Stimulated activated naive CD8-positive, alpha-beta T cell treated with anti-CD3 and anti-CD28 coated beads, Interleukin-15, Interleukin-2, amounts not matched to agents 100 ng/mL and 50 ng/mL, for 24 hours (primary cell): ENCODE results near the gene IGLON5.

Source experiments
- H3K27ac Mint-ChIP-seq: one replicate; pipeline ENCODE4 v1.8.0; 2021; ENCODE audit warnings: mild to moderate bottlenecking, mixed read lengths
- H3K27me3 Mint-ChIP-seq: one replicate; pipeline ENCODE4 v1.8.0; 2021; ENCODE audit warnings: mixed read lengths
- H3K36me3 Mint-ChIP-seq: one replicate; pipeline ENCODE4 v1.8.0; 2021; ENCODE audit warnings: low read depth, mixed read lengths
- H3K4me1 Mint-ChIP-seq: one replicate; pipeline ENCODE4 v1.8.0; 2021; ENCODE audit warnings: low read depth, mixed read lengths
- H3K4me3 Mint-ChIP-seq: one replicate; pipeline ENCODE4 v1.8.0; 2021; ENCODE audit warnings: mild to moderate bottlenecking, mixed read lengths
- H3K9me3 Mint-ChIP-seq: one replicate; pipeline ENCODE4 v1.8.0; 2021; ENCODE audit warnings: mixed read lengths

Gene IGLON5

DNA sequence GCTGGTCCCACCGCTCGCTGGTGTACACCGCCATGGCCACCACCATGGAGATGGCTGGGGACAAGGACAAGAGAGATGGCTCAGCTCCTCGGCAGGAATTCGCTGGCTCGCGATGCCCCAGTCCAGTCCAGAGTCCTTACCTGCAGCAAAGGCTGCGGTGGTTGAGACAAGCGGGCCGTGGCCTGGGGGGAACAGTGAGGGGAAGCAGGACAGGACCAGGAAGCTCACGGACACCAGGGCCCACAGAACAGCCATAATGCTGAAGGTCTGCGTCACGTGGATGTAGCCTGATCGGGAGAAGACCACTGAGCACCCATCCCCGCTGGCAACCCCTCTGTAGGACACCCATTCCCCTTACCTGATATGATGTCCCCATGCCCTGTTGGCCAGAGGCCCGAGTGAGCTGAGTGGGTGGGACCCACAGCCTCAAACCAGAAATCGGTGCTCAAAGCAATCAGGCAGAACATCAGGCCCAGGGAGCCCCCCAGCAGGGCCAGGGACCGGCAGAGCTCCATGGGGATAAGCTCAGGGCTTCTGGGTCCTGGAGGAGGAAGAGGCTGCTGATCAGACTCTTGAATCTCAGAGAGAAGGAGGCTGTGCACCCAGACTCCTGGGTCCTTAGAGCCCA, 60.7 kb downstream of the IGLON5 start:
- peaks cover 27% of the 10 kb centered on the region for H3K36me3 Mint-ChIP-seq
- no peaks in the 10 kb centered on the region for H3K9me3 Mint-ChIP-seq
- H3K4me1 Mint-ChIP-seq = peaks cover 80% of the 10 kb centered on the region
- no peaks in the 10 kb centered on the region for H3K27me3 Mint-ChIP-seq
- H3K27ac Mint-ChIP-seq = peak overlapping the region; percentile 94
- H3K4me3 Mint-ChIP-seq = peak overlapping the region; percentile 94

- H3K4me3 Mint-ChIP-seq = peak within 1 kb of the TSS; percentile 94
- H3K9me3 Mint-ChIP-seq = no peaks in the 10 kb centered on the region
- peaks cover 27% of the 10 kb centered on the region for H3K36me3 Mint-ChIP-seq
- no peaks in the 10 kb centered on the region for H3K27me3 Mint-ChIP-seq
- H3K27ac Mint-ChIP-seq = peak within 1 kb of the TSS; percentile 94
- peaks cover 77% of the 10 kb centered on the region for H3K4me1 Mint-ChIP-seq
These were observed 61.4 kb downstream of the IGLON5 start, which contains the start of gene NKG7 for GRCh38 chr19:51372649-51373504. Gene NKG7, minus strand, starts transcription at chr19:51372654. Its CDS starts 119 bp downstream, at chr19:51372535.

DNA sequence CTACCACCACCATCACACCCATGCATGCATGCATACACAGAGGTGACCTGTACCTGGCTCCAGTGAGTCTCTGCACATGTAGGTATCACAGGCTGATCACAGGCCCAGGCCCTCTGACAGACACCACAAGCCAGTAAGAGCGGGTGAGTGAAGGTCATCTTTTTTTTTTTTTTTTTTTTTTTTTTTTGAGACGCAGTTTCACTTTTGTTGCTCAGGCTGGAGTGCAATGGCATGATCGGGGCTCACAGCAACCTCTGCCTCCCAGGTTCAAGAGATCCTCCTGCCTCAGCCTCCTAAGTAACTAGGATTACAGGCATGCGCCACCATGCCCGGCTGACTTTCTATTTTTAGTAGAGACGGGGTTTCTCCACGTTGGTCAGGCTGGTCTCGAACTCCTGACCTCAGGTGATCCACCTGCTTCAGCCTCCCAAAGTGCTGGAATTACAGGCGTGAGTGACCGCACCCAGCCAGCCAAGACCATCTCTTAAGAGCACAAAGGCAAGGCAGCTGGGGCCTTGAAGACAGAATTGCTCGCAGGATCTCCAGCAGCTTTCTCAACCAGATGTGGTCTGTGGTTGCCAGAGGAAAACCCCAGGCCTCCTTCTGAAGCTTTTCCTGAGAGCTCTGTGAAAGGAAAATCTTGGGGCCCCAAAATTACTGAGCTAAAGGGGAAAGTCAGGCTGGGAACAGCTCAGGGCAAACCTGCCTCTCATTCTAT, 64.2 kb downstream of the IGLON5 start:
- H3K27me3 Mint-ChIP-seq = no peaks in the 10 kb centered on the region
- H3K36me3 Mint-ChIP-seq = peaks cover 15% of the 10 kb centered on the region
- no peaks in the 10 kb centered on the region for H3K9me3 Mint-ChIP-seq
- peaks cover 69% of the 10 kb centered on the region for H3K4me1 Mint-ChIP-seq
- peak overlapping the region; percentile 94 for H3K4me3 Mint-ChIP-seq
- peak overlapping the region; percentile 94 for H3K27ac Mint-ChIP-seq

DNA sequence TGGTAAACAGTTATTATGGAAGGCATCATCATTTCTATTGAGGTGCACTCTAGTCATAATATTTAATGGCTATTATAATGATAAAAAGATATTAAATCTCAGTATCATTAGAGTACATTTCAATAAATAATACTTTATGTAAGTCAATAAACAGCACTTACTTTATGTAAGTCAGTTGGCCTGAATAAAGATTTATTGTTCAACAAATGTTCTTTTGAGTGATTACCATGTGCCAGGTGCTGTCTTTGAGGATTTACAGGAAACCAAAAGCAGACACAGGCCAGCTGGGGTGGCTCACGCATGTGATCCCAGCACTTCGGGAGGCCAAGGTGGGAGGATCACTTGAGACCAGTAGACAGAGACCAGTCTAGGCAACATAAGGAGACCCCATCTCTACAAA, 66.0 kb downstream of the IGLON5 start:
- H3K4me3 Mint-ChIP-seq = no peak overlapping the region
- H3K9me3 Mint-ChIP-seq = no peaks in the 10 kb centered on the region
- peaks cover 75% of the 10 kb centered on the region for H3K4me1 Mint-ChIP-seq
- H3K27me3 Mint-ChIP-seq = no peaks in the 10 kb centered on the region
- H3K36me3 Mint-ChIP-seq = peaks cover 4% of the 10 kb centered on the region
- no peak overlapping the region for H3K27ac Mint-ChIP-seq

GRCh38 chr19:51380379-51380778, 68.9 kb downstream of the IGLON5 start:
- no peaks in the 10 kb centered on the region for H3K27me3 Mint-ChIP-seq
- no peaks in the 10 kb centered on the region for H3K9me3 Mint-ChIP-seq
- peak overlapping the region; percentile 55 for H3K27ac Mint-ChIP-seq
- H3K4me1 Mint-ChIP-seq = peaks cover 49% of the 10 kb centered on the region
- peaks cover 1% of the 10 kb centered on the region for H3K36me3 Mint-ChIP-seq
- no peak overlapping the region for H3K4me3 Mint-ChIP-seq
